Heart right ventricle (tissue), 16 donors: Measurements from ENCODE around the gene POLR2L. TPM values are rescaled to one million over a fixed set of nuclear protein-coding genes. Genes with fewer than 3 reads are reported as not detected.
A peak's percentile ranks its signal among the peaks of the same experiment; 100 is the strongest.

Experiments used
- ATAC-seq, 8 donors: fragments of 200-7000 bp; cut with Tn5 transposase; one replicate each; pipeline ENCODE4 v1.9.1; 2020; ENCODE audit warnings: mild to moderate bottlenecking in 8 of 8, moderate library complexity in 8 of 8, moderate number of reproducible peaks in 1 of 8
- DNase-seq, 2 donors: peaks; one replicate each; pipeline ENCODE4 v3.0.0-alpha.2; 2020
- H3K27ac ChIP-seq, 10 donors: fragments of 200-600 bp; sonication (generic) in 2 of 10; one replicate each; pipeline versions ENCODE4 v1.5.0 to v1.8.0; 2020 to 2022; ENCODE audit warnings: mild to moderate bottlenecking in 3 of 10
- H3K27me3 ChIP-seq, 7 donors: fragments of 200-600 bp; one replicate each; pipeline ENCODE4 v1.8.0; 2021 to 2022; ENCODE audit warnings: mild to moderate bottlenecking in 2 of 7
- H3K36me3 ChIP-seq, 9 donors: fragments of 200-600 bp; sonication (generic) in 1 of 9; one replicate each; pipeline versions ENCODE4 v1.5.0 to v1.8.0; 2020 to 2022; ENCODE audit warnings: mild to moderate bottlenecking in 2 of 9
- H3K4me1 ChIP-seq, 9 donors: fragments of 200-600 bp; sonication (generic) in 1 of 9; one replicate each; pipeline versions ENCODE4 v1.5.0 to v1.8.0; 2020 to 2022; ENCODE audit warnings: mild to moderate bottlenecking in 4 of 9
- H3K4me3 ChIP-seq, 10 donors: fragments of 200-600 bp; sonication (generic) in 2 of 10; one replicate each; pipeline versions ENCODE4 v1.5.0 to v1.8.0; 2020 to 2022; ENCODE audit warnings: mild to moderate bottlenecking in 7 of 10, moderate library complexity in 2 of 10
- H3K9me3 ChIP-seq, 11 donors: fragments of 200-600 bp in 10 of 11; sonication (generic) in 2 of 11; one replicate each; pipeline versions ENCODE4 v1.5.0 to v1.8.0; 2013 to 2022; ENCODE audit warnings: mild to moderate bottlenecking in 2 of 11, control low read depth in 1 of 11, moderate library complexity in 1 of 11
- CTCF ChIP-seq, 9 donors: fragments of 200-600 bp; sonication (generic) in 2 of 9; IDR thresholded peaks; one replicate each; pipeline versions ENCODE4 v1.5.0 to v1.8.0; 2021 to 2022; ENCODE audit warnings: antibody characterized with exemption in 9 of 9, mild to moderate bottlenecking in 5 of 9, moderate library complexity in 1 of 9
- WGBS, 2 donors: extraction: QIAGEN DNeasy Blood & Tissue Kit; methylation state at CpG; one replicate each; pipeline ENCODE4 v1.1.7; 2013; ENCODE audit warnings: inconsistent platforms in 1 of 2; 5-methylcytosine and 5-hydroxymethylcytosine counted together
- intact Hi-C, 10 donors: fragments of 100-400 bp; cut with DNase I; formaldehyde crosslinking; loops; one replicate each; pipeline versions ENCODE4 v1.11.1 to v1.14.2; 2022
- polyA plus RNA-seq, 2 donors: library from polyadenylated mRNA; stranded (reverse); fragments of 200-250 nt; gene quantifications; one replicate each; pipeline ENCODE4 v1.2.3, GENCODE V29; 2013
- total RNA-seq, 10 donors: library from RNA; stranded (reverse); fragmentation: NEBNext Ultra II Directional in 3 of 10; extraction: Animal tissue kit (Norgen Biotek cat#: 25700) in 3 of 10; gene quantifications; one replicate each; pipeline versions ENCODE4 v1.2.1 to v1.2.4, GENCODE V29; 2021 to 2023
- donor health status: Arrhythmogenic right ventricular cardiomyopathy.
- donor health status: ischemic (EF 13 %, LVEDD 7.1; RV severe dilation, severe dysfunction).
- donor health status: healthy with polysubstance abuse.
- donor health status: DM: no; HTN: yes; CAD: no.
- donor health status: DM: no; HTN: no; CAD: no.
- donor health status: ischemic (EF 25% LVEDD 6.9; RV normal size, moderate dysfunction).
- donor health status: ischemic (EF 25% LVEDD 5.7; RV mildly dilated, moderate dysfunction).
- donor health status: healthy.
- donor health status: DM: yes; HTN: yes; CAD: no.
- donor health status: Ischemic cardiomyopathy.
- donor health status: ischemic (EF 35%, LVEDD 5.7; RV mildly dilated, moderate dysfunction).
- donor health status: nonischemic (EF 11% LVEDD 7.7; RV severe dilation, severe dysfunction).
- donor health status: DM: yes; HTN: yes; CAD: no.
- donor health status: PGD.
- donor health status: ischemic (EF 29% LVEDD 5.4; RV normal size, mild dysfunction).
- donor health status: nonischemic (EF 23%, LVEDD 6.1; RV moderate dilation, normal function).

Gene POLR2L
- total and polyA plus RNA-seq, 12 donors, result 148 to 279 (median 234) TPM

GRCh38 chr11:863023-863909, 20.9 kb upstream of the POLR2L start:
- Histone ChIP-seq H3K4me3 (no peak overlapping the region), H3K4me1 (peaks cover 7 to 28% (median 16%) of the 10 kb centered on the region in 9 donors), H3K27me3 (no peaks in the 10 kb centered on the region), H3K27ac (no peak overlapping the region), H3K9me3 (no peaks in the 10 kb centered on the region), H3K36me3 (peaks cover 0 to 55% (median 9%) of the 10 kb centered on the region in 9 donors)
- DNase-seq, result no peak
- intact Hi-C loops, result no loop called here
- ATAC-seq, result no peak
- no peak for TF ChIP-seq CTCF (IDR thresholded peaks at IDR 0.05)
- WGBS, 2 donors, result 85 to 86% methylated on average over 24 of the region's 24 CpGs

DNA sequence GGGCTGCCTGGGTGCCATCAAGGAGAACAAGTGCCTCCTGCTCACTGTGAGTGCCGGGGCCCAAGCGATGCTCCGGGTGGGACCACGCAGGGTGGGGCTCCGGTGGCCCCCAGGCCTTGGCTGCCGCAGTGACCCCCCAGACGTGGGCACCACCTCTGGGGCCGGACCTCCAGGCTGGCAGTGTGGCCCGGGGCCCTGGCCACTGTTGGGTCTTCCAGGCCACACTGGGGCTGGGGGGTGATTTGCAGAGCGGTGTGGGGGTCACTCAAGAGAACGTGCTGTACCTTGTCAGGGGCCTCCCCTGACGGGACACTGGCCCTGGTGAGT, 20.3 kb upstream of the POLR2L start:
- intact Hi-C loops, result no loop called here
- H3K36me3 ChIP-seq, result peaks cover 0 to 55% (median 9%) of the 10 kb centered on the region in 9 donors
- TF ChIP-seq CTCF (IDR thresholded peaks at IDR 0.05), result no peak
- H3K27me3 ChIP-seq, result no peaks in the 10 kb centered on the region
- no peaks in the 10 kb centered on the region for H3K9me3 ChIP-seq
- ATAC-seq (no peak), DNase-seq (no peak)
- no peak overlapping the region for H3K4me3 ChIP-seq
- peaks cover 7 to 28% (median 16%) of the 10 kb centered on the region in 9 donors for H3K4me1 ChIP-seq
- H3K27ac ChIP-seq, result no peak overlapping the region
- 80 to 84% methylated on average over 12 of the region's 12 CpGs for WGBS, 2 donors

DNA sequence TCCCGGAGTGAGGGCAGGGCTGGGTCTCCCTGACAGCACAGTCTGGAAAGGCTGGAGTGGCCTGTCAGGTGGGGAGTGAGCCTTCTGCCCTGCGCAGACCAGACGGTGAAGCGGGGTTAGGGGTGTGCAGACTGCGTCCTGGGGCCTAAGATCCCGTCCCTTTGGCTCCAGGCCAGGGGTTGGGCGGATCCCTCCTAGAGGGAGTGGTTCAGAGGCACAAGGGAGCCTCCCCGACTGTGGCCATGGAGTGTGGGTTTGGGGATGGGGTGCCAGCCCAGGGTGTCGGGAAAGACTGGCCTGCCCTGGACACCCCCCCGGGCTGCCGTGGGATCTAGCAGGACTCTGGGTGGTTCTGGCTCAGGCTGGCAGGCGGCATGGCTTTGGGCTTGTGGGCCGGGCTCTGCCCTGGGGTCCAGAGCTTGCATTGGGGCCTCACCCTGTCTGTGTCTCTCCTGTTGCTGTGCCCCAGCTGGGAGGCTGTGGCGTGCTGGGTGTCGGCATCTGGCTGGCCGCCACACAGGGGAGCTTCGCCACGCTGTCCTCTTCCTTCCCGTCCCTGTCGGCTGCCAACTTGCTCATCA, 19.8 kb upstream of the POLR2L start:
- TF ChIP-seq CTCF (IDR thresholded peaks at IDR 0.05), result no peak
- Histone ChIP-seq H3K27me3 (no peaks in the 10 kb centered on the region), H3K9me3 (no peaks in the 10 kb centered on the region), H3K4me1 (peaks cover 7 to 30% (median 18%) of the 10 kb centered on the region in 9 donors), H3K36me3 (peaks cover 0 to 53% (median 9%) of the 10 kb centered on the region in 9 donors), H3K4me3 (no peak overlapping the region), H3K27ac (peak overlapping the region in 1 of 10 donors; percentile 5)
- no peak for ATAC-seq
- 56 to 59% methylated on average over 20 of the region's 20 CpGs for WGBS, 2 donors
- DNase-seq, result peak in 1 of 2 donors; percentile 56
- intact Hi-C loops, result no loop called here

GRCh38 chr11:861105-861479, 18.8 kb upstream of the POLR2L start:
- Histone ChIP-seq H3K27me3 (no peaks in the 10 kb centered on the region), H3K9me3 (no peaks in the 10 kb centered on the region), H3K4me1 (peaks cover 11 to 41% (median 28%) of the 10 kb centered on the region in 9 donors), H3K27ac (no peak overlapping the region), H3K4me3 (no peak overlapping the region), H3K36me3 (peaks cover 0 to 42% (median 9%) of the 10 kb centered on the region in 9 donors)
- ATAC-seq (no peak), DNase-seq (no peak)
- 94 to 95% methylated on average over 14 of the region's 14 CpGs for WGBS, 2 donors
- intact Hi-C loops, result no loop called here
- TF ChIP-seq CTCF (IDR thresholded peaks at IDR 0.05), result no peak
